ENCODE measurements around the gene ELF2.
"Not testable (repeated sequence)": the region's sequence is repeated elsewhere in the genome, so short reads cannot be mapped to it uniquely, and the experiment has no call there.

DNA sequence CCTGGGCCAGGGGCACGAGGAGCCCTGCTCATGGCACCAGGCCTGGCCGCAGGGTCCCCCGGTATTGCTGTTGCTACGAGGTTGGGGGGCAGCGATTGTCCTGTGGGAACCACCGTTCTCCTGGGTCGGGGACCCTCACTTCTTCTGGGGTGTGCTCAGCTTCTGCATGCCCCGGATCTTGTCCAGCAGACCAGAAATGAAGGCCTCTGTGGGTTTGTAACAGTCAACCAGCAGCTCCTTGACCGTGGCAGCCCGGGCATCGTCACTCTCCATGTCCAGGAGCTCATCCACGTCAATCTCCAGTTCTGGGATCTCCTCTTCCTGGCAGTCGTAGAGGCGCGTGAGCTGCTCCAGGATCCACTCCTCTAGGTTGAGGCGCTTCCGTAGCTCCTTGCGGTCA, 62.2 kb downstream of the ELF2 start:
- TF ChIP-seq, protein P1, sequence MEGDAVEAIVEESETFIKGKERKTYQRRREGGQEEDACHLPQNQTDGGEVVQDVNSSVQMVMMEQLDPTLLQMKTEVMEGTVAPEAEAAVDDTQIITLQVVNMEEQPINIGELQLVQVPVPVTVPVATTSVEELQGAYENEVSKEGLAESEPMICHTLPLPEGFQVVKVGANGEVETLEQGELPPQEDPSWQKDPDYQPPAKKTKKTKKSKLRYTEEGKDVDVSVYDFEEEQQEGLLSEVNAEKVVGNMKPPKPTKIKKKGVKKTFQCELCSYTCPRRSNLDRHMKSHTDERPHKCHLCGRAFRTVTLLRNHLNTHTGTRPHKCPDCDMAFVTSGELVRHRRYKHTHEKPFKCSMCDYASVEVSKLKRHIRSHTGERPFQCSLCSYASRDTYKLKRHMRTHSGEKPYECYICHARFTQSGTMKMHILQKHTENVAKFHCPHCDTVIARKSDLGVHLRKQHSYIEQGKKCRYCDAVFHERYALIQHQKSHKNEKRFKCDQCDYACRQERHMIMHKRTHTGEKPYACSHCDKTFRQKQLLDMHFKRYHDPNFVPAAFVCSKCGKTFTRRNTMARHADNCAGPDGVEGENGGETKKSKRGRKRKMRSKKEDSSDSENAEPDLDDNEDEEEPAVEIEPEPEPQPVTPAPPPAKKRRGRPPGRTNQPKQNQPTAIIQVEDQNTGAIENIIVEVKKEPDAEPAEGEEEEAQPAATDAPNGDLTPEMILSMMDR (IDR thresholded peaks at IDR 0.05): not testable (repeated sequence)
- TF ChIP-seq POLR2A (IDR thresholded peaks at IDR 0.05): not testable (repeated sequence)

Measured in thyroid gland (tissue), 4 donors.